ENCODE data around the gene SCFD2. TPM values are rescaled to one million over a fixed set of nuclear protein-coding genes. Genes with fewer than 3 reads are reported as not detected.

Gene SCFD2
- total and polyA plus RNA-seq, 12 donors = 2.9 to 15.0 (median 9.7) TPM

- Histone ChIP-seq H3K27ac (peak within 1 kb of the TSS; percentile 67 to 94 (median 90)), H3K4me3 (peak within 1 kb of the TSS; percentile 72 to 93 (median 86)), H3K4me1 (peaks cover 0 to 33% (median 18%) of the 10 kb centered on the region in 9 donors), H3K9me3 (no peaks in the 10 kb centered on the region), H3K36me3 (peaks cover 0 to 18% (median 0%) of the 10 kb centered on the region in 9 donors), H3K27me3 (peaks cover 0 to 2% (median 0%) of the 10 kb centered on the region in 7 donors)
- DNase-seq (peak; percentile 94 to 96), ATAC-seq (peak; percentile 99 to 100 (median 100))
- TF ChIP-seq CTCF (IDR thresholded peaks at IDR 0.05) = peak in 1 of 9 donors; percentile 8
- WGBS, 2 donors = 0% methylated on average over 84 to 85 of the region's 85 CpGs
- intact Hi-C loops (cut with DNase I) = loop anchor here in 4 of 10 donors (1.0 to 10.0 kb wide), 7 partner anchors 11 to 857 kb away; partner anchors contain the start of genes SCFD2 (in 2 of the 4) and PDGFRA (in 1 of the 4)
Measured at GRCh38 chr4:53377319-53378170, 11.7 kb upstream of the SCFD2 start, which contains the start of gene FIP1L1. TSS of gene FIP1L1 (plus strand) at chr4:53377641. CDS start at chr4:53377839, 198 bp downstream.

- no peak for ATAC-seq
- H3K27me3 ChIP-seq = peaks cover 0 to 9% (median 0%) of the 10 kb centered on the region in 7 donors
- peak overlapping the region in 9 of 10 donors; percentile 77 to 94 (median 92) for H3K27ac ChIP-seq
- intact Hi-C loops (cut with DNase I) = loop anchor here in 4 of 10 donors (1.0 to 10.0 kb wide), 6 partner anchors 11 to 858 kb away; partner anchors contain the start of genes SCFD2 (in 2 of the 4) and PDGFRA (in 1 of the 4)
- no peaks in the 10 kb centered on the region for H3K9me3 ChIP-seq
- peaks cover 0 to 33% (median 18%) of the 10 kb centered on the region in 9 donors for H3K4me1 ChIP-seq
- TF ChIP-seq CTCF (IDR thresholded peaks at IDR 0.05) = no peak
- H3K36me3 ChIP-seq = peaks cover 0 to 11% (median 0%) of the 10 kb centered on the region in 9 donors
- H3K4me3 ChIP-seq = peak overlapping the region in 9 of 10 donors; percentile 72 to 93 (median 86)
- DNase-seq = no peak
- WGBS, 2 donors = 58 to 68% methylated on average over 5 of the region's 5 CpGs
Measured at GRCh38 chr4:53376900-53377299, 11.0 kb upstream of the SCFD2 start.

GRCh38 chr4:53374777-53375258 is 9.0 kb upstream of the SCFD2 start:
- Histone ChIP-seq H3K36me3 (peaks cover 0 to 2% (median 0%) of the 10 kb centered on the region in 9 donors), H3K4me1 (peaks cover 0 to 24% (median 16%) of the 10 kb centered on the region in 9 donors), H3K4me3 (no peak overlapping the region), H3K27ac (no peak overlapping the region), H3K9me3 (no peaks in the 10 kb centered on the region), H3K27me3 (peaks cover 0 to 24% (median 10%) of the 10 kb centered on the region in 7 donors)
- DNase-seq (no peak), ATAC-seq (no peak)
- 72 to 75% methylated on average over 4 of the region's 4 CpGs for WGBS, 2 donors
- TF ChIP-seq CTCF (IDR thresholded peaks at IDR 0.05) = no peak
- intact Hi-C loops (cut with DNase I) = loop anchor here in 3 of 10 donors (5.0 to 10.0 kb wide), 5 partner anchors 180 to 860 kb away; partner anchors contain the start of gene PDGFRA (in 1 of the 3)

All from heart right ventricle (tissue), 16 donors.